Measurements from ENCODE around the gene BANP. TPM values are rescaled to one million over a fixed set of nuclear protein-coding genes. Genes with fewer than 3 reads are reported as not detected.
"Not testable (repeated sequence)": the region's sequence is repeated elsewhere in the genome, so short reads cannot be mapped to it uniquely, and the experiment has no call there.

The BANP gene
- total and polyA plus RNA-seq, 3 donors from 2014 or later: 25.3 to 60.2 (median 55.9) TPM

DNA sequence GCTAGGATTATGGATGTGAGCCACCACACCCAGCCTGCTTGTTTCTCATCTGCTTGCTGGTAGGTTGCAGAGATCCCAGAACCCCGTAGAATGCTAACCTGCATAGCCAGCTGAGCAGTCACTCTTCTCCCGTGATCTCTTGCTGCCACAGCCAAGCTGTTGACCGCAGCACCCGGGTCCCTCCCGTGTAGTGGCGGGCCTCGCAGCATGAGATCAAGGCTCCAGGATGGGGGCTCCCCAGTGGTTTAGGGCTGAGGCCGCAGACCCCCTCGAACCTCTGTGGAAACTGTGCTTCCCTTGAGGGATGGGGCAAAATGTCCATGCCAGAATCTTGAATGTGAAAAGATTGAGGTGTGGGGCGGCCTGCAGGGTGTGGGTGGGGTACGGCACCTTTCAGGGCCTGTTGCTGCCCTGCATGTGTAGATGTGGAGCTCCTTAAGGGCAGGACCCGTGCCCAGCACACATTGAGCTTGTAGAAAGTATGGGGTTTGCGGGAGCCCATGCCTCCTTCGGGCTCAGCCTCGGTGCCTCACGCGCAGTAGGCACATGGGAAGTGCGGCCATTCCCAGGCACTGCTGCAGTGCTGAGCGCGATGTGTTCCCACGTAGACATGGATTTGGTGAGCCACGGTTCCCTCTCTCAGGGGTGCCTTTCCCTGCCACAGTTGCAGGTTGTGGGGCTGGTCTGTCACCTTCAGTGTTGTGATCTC is 99.9 kb downstream of the BANP start:
- no peaks in the 10 kb centered on the region for H3K9me3 ChIP-seq
- no peaks in the 10 kb centered on the region for H3K4me1 ChIP-seq
- no peak overlapping the region for H3K4me3 ChIP-seq
- no peak overlapping the region for H3K27ac ChIP-seq
- intact Hi-C loops (cut with DNase I; ENCODE audit: low total_unique reads): no loop called here
- no peaks in the 10 kb centered on the region for H3K36me3 ChIP-seq (ENCODE audit: low read depth, missing control alignments)
- 95 to 97% methylated on average over 8 to 22 of the region's 22 CpGs for WGBS, 2 donors
- DNase-seq: no peak
- H3K27me3 ChIP-seq: no peaks in the 10 kb centered on the region
- TF ChIP-seq CTCF (IDR thresholded peaks at IDR 0.05): no peak
- no peak for TF ChIP-seq POLR2A (IDR thresholded peaks at IDR 0.05)

DNA sequence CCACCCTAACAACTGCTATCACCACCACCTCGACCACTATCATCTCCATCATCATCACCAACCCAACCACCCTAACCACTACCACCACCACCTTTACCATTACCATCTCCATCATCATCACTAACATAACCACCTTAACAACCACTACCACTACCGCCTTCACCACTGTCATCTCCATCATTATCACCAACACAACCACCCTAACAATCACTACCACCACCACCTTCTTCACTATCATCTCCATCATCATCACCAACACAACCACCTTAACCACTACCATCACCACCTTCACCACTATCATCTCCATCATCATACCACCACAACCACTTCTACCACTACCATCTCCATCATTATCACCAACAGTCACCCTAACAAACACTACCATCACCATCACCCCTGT is 101.4 kb downstream of the BANP start:
- DNase-seq: no peak
- no peak for TF ChIP-seq CTCF (IDR thresholded peaks at IDR 0.05)
- TF ChIP-seq POLR2A (IDR thresholded peaks at IDR 0.05): no peak
- H3K36me3 ChIP-seq (ENCODE audit: low read depth, missing control alignments): no peaks in the 10 kb centered on the region
- no peaks in the 10 kb centered on the region for H3K27me3 ChIP-seq
- H3K4me3 ChIP-seq: no peak overlapping the region
- H3K27ac ChIP-seq: no peak overlapping the region
- H3K4me1 ChIP-seq: no peaks in the 10 kb centered on the region
- no peaks in the 10 kb centered on the region for H3K9me3 ChIP-seq
- 73 to 74% methylated on average over 2 of the region's 2 CpGs for WGBS, 2 donors
- intact Hi-C loops (cut with DNase I; ENCODE audit: low total_unique reads): no loop called here

DNA sequence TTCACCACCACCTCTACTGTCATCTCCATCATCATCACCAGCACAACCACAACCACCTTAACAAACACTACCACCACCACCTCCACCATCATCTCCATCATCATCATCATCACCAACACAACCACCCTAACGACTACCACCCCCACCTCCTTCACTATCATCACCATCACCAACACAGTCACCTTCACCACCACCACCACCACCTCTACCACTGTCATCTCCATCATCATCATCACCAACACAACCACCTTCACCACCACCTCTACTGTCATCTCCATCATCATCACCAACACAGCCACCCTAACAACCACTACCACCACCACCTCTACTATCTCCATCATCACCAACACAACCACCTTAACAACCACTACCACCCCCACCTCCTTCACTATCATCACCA is 102.2 kb downstream of the BANP start:
- WGBS, 2 donors: 71 to 76% methylated on average over 1 of the region's 1 CpG
- H3K4me1 ChIP-seq; H3K27me3 ChIP-seq; DNase-seq; intact Hi-C loops (cut with DNase I; ENCODE audit: low total_unique reads); H3K27ac ChIP-seq; H3K36me3 ChIP-seq (ENCODE audit: low read depth, missing control alignments); H3K9me3 ChIP-seq; H3K4me3 ChIP-seq: not testable (repeated sequence)

- Histone ChIP-seq H3K36me3 (ENCODE audit: low read depth, missing control alignments) (no peaks in the 10 kb centered on the region), H3K4me1 (no peaks in the 10 kb centered on the region), H3K4me3 (no peak overlapping the region), H3K27ac (no peak overlapping the region), H3K27me3 (no peaks in the 10 kb centered on the region), H3K9me3 (no peaks in the 10 kb centered on the region)
- no peak for DNase-seq
- no peak for TF ChIP-seq POLR2A (IDR thresholded peaks at IDR 0.05)
- TF ChIP-seq CTCF (IDR thresholded peaks at IDR 0.05): no peak
- intact Hi-C loops (cut with DNase I; ENCODE audit: low total_unique reads): no loop called here
- 88 to 91% methylated on average over 7 of the region's 7 CpGs for WGBS, 2 donors
Observed at GRCh38 chr16:88055356-88055755, 104.1 kb downstream of the BANP start.

DNA sequence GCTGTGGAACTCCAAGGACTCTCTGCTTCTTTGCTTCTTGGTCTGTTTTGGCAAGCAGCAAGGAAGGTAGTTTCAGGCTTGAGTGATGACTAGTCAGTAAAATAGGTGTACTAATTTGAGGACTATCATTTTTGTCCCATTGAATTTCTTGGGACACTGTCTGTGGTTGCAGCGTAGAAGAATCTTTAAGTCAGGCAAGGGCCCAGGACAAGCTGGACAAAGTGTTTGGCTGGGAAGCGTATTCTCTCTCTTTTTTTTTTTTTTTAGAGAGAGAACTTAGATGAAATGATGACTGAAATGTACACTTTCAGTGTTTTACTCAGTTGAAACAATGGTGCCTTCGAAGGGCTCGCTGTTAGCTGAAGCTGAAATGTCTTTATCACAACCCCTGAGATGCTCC is 105.0 kb downstream of the BANP start:
- Histone ChIP-seq H3K4me1 (no peaks in the 10 kb centered on the region), H3K9me3 (no peaks in the 10 kb centered on the region), H3K27ac (no peak overlapping the region), H3K36me3 (ENCODE audit: low read depth, missing control alignments) (no peaks in the 10 kb centered on the region), H3K27me3 (no peaks in the 10 kb centered on the region), H3K4me3 (no peak overlapping the region)
- DNase-seq: no peak
- intact Hi-C loops (cut with DNase I; ENCODE audit: low total_unique reads): no loop called here
- TF ChIP-seq POLR2A (IDR thresholded peaks at IDR 0.05) (no peak), CTCF (IDR thresholded peaks at IDR 0.05) (no peak)
- WGBS, 2 donors: 80 to 99% methylated on average over 4 of the region's 4 CpGs
